ENCODE results near the gene LRCH3.

- TF ChIP-seq CTCF (IDR thresholded peaks at IDR 0.05) = no peak
- TF ChIP-seq TCF7 (CRISPR knock-in tag; IDR thresholded peaks at IDR 0.05; ENCODE audit: low read depth) = no peak
- TF ChIP-seq FOXP4 (CRISPR knock-in tag; IDR thresholded peaks at IDR 0.05) = no peak
- TF ChIP-seq SMAD3 (CRISPR knock-in tag; IDR thresholded peaks at IDR 0.05; ENCODE audit: borderline replicate concordance) = no peak
- no peak for TF ChIP-seq NFE2L1 (CRISPR knock-in tag; IDR thresholded peaks at IDR 0.05)
Observed at GRCh38 chr3:197804511-197804910, 13.5 kb downstream of the LRCH3 start.

Data from WTC11 (cell line).